Measurements from ENCODE around the gene SALL4.
"Not testable (repeated sequence)": the region's sequence is repeated elsewhere in the genome, so short reads cannot be mapped to it uniquely, and the experiment has no call there.

DNA sequence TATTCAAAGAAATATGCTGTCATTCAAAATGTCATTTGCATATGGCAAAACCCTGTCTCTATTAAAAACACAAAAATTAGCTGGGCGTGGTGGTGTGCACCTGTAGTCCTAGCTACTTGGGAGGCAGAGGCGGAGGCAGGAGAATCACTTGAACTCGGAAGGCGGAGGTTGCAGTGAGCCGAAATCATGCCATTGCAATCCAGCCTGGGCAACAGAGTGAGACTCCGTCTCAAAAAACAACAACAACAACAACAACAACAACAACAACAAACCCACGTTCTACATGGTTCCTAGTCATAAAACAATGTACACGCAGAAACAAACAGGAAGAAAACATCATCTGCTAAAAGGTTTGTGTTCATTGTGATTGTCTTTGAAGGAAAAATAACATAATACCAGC is 49.1 kb downstream of the SALL4 start:
- TF ChIP-seq, protein P1, sequence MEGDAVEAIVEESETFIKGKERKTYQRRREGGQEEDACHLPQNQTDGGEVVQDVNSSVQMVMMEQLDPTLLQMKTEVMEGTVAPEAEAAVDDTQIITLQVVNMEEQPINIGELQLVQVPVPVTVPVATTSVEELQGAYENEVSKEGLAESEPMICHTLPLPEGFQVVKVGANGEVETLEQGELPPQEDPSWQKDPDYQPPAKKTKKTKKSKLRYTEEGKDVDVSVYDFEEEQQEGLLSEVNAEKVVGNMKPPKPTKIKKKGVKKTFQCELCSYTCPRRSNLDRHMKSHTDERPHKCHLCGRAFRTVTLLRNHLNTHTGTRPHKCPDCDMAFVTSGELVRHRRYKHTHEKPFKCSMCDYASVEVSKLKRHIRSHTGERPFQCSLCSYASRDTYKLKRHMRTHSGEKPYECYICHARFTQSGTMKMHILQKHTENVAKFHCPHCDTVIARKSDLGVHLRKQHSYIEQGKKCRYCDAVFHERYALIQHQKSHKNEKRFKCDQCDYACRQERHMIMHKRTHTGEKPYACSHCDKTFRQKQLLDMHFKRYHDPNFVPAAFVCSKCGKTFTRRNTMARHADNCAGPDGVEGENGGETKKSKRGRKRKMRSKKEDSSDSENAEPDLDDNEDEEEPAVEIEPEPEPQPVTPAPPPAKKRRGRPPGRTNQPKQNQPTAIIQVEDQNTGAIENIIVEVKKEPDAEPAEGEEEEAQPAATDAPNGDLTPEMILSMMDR (IDR thresholded peaks at IDR 0.05; ENCODE audit: low read depth, low read length) = not testable (repeated sequence)
- not testable (repeated sequence) for TF ChIP-seq EZH2phosphoT487 (IDR thresholded peaks at IDR 0.05; ENCODE audit: low read depth)

Data from OCI-LY3 (cell line).